NCI-H446 treated with DMSO at 0.1 percent for 48 hours (cell line): Measurements from ENCODE around the gene EEPD1.
"Not testable (repeated sequence)": the region's sequence is repeated elsewhere in the genome, so short reads cannot be mapped to it uniquely, and the experiment has no call there.

Source experiments
- DNase-seq: peaks from one replicate; lab custom pipeline; 2025; lab: John Stamatoyannopoulos, UW

The EEPD1 gene

GRCh38 chr7:36215457-36215765 lies 62.4 kb downstream of the EEPD1 start:
- no peak for DNase-seq

- no peak for DNase-seq
Observed at GRCh38 chr7:36216063-36216684, 63.1 kb downstream of the EEPD1 start.

- DNase-seq, result no peak
Observed at GRCh38 chr7:36217211-36217960, 64.3 kb downstream of the EEPD1 start.

GRCh38 chr7:36217961-36218284 lies 64.9 kb downstream of the EEPD1 start:
- DNase-seq, result no peak

GRCh38 chr7:36219429-36219828 lies 66.4 kb downstream of the EEPD1 start:
- no peak for DNase-seq

- no peak for DNase-seq
Observed at GRCh38 chr7:36223851-36224250, 70.8 kb downstream of the EEPD1 start.

- DNase-seq, result no peak
Observed at GRCh38 chr7:36224934-36225858, 72.1 kb downstream of the EEPD1 start.

GRCh38 chr7:36226151-36226550 lies 73.1 kb downstream of the EEPD1 start:
- no peak for DNase-seq

- peak; percentile 11 for DNase-seq
Observed at GRCh38 chr7:36227223-36227622, 74.2 kb downstream of the EEPD1 start.

GRCh38 chr7:36228039-36228438 lies 75.0 kb downstream of the EEPD1 start:
- DNase-seq, result no peak

GRCh38 chr7:36231406-36231805 lies 78.4 kb downstream of the EEPD1 start:
- no peak for DNase-seq

GRCh38 chr7:36232555-36232954 lies 79.5 kb downstream of the EEPD1 start:
- no peak for DNase-seq

- no peak for DNase-seq
Observed at GRCh38 chr7:36232971-36233550, 80.0 kb downstream of the EEPD1 start.

GRCh38 chr7:36236073-36236472 lies 83.0 kb downstream of the EEPD1 start:
- no peak for DNase-seq

- DNase-seq, result no peak
Observed at GRCh38 chr7:36238138-36238537, 85.1 kb downstream of the EEPD1 start.

- DNase-seq, result not testable (repeated sequence)
Observed at GRCh38 chr7:36243356-36243755, 90.3 kb downstream of the EEPD1 start.

GRCh38 chr7:36244001-36244400 lies 90.9 kb downstream of the EEPD1 start:
- DNase-seq, result not testable (repeated sequence)

GRCh38 chr7:36244429-36244828 lies 91.4 kb downstream of the EEPD1 start:
- peak; percentile 21 for DNase-seq

GRCh38 chr7:36245684-36246299 lies 92.7 kb downstream of the EEPD1 start:
- DNase-seq, result no peak

GRCh38 chr7:36249091-36249490 lies 96.0 kb downstream of the EEPD1 start:
- no peak for DNase-seq

GRCh38 chr7:36253699-36254098 lies 100.6 kb downstream of the EEPD1 start:
- no peak for DNase-seq
